MV-4-11 (cell line): ENCODE data around the gene MICAL3.
"Not testable (repeated sequence)": the region's sequence is repeated elsewhere in the genome, so short reads cannot be mapped to it uniquely, and the experiment has no call there.

Experiments used
- DNase-seq: peaks from one replicate; lab custom pipeline; 2025; lab: John Stamatoyannopoulos, UW

MICAL3 gene, protein sequence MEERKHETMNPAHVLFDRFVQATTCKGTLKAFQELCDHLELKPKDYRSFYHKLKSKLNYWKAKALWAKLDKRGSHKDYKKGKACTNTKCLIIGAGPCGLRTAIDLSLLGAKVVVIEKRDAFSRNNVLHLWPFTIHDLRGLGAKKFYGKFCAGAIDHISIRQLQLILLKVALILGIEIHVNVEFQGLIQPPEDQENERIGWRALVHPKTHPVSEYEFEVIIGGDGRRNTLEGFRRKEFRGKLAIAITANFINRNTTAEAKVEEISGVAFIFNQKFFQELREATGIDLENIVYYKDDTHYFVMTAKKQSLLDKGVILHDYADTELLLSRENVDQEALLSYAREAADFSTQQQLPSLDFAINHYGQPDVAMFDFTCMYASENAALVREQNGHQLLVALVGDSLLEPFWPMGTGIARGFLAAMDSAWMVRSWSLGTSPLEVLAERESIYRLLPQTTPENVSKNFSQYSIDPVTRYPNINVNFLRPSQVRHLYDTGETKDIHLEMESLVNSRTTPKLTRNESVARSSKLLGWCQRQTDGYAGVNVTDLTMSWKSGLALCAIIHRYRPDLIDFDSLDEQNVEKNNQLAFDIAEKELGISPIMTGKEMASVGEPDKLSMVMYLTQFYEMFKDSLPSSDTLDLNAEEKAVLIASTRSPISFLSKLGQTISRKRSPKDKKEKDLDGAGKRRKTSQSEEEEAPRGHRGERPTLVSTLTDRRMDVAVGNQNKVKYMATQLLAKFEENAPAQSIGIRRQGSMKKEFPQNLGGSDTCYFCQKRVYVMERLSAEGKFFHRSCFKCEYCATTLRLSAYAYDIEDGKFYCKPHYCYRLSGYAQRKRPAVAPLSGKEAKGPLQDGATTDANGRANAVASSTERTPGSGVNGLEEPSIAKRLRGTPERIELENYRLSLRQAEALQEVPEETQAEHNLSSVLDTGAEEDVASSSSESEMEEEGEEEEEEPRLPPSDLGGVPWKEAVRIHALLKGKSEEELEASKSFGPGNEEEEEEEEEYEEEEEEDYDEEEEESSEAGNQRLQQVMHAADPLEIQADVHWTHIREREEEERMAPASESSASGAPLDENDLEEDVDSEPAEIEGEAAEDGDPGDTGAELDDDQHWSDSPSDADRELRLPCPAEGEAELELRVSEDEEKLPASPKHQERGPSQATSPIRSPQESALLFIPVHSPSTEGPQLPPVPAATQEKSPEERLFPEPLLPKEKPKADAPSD (N-terminal part only)

DNA sequence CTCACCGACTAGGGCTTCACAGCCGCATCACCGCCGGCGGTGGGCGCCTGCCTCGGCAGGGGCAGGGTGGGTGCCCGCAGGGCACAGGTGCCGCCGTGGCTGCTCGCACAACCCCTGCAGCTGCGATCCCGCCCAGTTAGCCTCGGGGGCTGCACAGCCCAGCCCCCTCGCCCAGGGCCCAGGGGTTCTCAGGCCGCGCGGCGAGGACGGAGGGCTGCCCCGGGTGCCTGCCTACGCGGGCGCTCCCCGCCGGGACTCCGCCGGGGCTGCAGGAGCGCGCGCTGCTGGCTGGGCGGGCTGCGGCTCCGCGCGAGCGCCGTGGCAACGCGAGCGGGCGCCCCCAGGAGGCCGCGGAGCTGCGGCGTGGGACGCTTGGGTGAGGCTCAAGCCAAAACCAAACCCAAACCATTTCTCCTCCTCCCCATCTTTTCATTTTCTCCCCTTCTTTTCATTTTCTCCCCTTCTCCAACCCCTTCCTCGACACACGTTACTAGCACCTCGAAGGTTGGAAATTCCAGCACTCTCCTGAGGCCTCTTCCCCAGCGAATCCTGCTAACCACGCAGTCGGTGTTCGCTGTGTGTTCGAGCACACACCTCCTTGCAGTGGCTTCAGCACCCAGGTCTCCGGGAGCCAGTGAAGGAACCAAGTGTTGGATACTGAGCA lies at the start of gene MICAL3:
Gene MICAL3, minus strand, starts transcription at position 286 of the 664 bp plus-strand sequence. CDS start 117,749 bp downstream, outside the sequence.
- DNase-seq: peak; percentile 33

DNA sequence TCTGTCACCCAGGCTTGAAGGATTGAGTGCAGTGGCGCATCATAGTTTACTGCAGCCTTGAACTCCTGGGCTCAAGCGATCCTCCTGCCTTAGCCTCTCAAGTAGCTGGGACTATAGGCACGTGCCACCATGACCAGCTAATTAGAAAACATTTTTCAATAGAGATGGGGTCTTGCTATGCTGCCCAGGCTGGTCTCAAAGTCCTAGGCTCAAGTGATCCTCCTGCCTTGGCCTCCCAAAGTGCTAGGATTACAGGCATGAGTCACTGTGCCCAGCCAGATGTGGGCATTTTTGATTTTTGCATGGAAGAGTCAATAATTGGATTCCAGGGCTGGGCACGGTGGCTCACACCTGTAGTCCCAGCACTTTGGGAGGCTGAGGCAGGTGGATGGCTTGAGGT lies 49.6 kb upstream of the MICAL3 start:
- DNase-seq: not testable (repeated sequence)

DNA sequence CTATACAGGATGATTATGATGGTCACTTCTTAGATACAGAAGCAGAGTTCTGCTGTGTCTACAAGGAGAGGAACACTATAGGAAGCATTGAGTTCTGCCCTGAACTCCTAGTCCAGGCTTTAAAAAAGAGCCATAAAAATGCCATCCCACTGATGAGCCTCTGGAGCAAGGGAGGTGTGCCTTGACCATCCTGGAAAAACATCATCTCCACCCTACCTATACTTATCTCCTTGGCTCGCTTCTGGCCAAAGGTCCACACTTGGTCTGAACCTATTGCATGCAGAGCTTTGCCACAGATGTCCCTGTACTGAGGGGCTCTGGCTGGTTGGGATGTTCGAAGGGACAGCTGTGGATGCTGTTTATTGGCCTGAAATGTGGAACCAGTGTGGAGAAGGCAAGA lies 49.1 kb upstream of the MICAL3 start:
- DNase-seq: no peak

DNA sequence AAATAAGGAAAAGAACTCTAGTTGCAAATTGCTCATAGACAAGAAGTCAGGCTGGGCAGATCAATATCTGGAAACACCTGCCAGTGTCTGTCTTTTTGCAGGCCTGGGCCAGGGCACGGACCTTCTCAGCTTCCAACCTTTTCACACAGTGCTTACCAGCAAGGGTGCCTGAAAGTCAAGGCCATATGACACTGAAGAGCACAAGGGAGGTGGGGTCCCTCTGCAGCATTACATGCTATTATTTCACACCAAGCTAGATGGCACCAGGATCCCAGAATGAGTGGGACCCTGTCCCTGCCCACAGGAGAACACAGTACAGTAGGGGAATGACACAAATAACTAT lies 47.6 kb upstream of the MICAL3 start:
- DNase-seq: no peak

DNA sequence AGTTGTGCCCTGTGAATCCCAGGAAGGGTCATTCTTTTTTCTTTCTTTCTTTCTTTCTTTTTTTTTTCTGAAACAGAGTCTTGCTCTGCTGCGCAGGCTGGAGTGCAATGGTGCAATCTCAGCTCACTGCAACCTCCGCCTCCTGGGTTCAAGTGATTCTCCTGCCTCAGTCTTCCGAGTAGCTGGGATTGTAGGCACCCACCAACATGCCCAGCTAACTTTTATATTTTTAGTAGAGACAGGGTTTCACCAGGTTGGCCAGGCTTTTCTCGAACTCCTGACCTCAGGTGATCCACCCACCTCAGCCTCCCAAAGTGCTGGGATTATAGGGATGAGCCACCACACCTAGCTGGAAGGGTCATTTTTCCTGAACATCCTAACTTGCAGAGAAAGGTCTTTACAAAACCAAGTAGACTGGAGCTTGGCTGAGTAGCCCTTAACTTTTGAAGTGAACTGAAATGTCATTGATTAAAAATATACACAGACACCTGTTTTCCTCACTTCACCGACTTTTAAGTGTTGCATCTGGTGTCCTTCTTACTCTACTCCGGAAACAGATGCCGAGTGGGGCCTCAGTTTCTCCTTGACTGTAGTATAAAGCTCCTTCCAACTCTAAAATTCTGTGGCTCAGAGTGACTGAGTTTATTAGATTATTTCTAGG lies 47.1 kb upstream of the MICAL3 start:
- not testable (repeated sequence) for DNase-seq

DNA sequence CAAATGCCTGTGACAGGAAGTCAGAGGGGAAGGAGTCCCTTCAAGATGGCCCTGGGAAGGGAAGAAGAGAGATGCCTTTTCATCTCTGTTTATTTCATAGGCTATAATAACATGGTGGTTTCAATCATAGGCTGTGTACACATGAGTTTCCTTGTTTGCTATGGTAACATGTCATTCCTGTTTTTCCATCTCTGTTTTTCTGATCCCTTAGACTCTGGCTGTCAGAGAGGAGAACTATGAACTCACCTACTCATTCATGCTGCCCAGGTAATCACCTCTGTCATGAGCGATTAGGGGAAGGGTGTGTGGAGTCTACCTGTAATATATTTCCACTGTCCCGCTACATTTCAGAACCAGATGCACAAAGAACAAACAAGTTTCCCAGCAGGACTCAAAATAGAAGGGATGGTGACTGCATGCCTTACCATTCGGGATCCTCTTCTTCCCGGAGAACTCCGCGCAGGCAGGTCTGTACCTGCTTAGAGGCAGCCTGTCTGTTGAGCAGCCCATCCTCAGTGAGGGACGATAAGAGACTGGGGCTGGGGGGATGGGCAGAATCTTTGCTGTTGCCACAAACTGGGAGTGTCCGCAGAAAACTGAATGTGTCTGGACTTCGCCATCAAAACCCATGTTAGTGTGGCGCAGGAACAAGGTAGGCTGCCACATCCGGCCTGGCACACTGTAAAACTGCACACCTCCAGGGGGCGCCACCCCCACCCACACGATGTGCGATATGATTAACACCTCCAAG lies 46.4 kb upstream of the MICAL3 start:
- DNase-seq: no peak

DNA sequence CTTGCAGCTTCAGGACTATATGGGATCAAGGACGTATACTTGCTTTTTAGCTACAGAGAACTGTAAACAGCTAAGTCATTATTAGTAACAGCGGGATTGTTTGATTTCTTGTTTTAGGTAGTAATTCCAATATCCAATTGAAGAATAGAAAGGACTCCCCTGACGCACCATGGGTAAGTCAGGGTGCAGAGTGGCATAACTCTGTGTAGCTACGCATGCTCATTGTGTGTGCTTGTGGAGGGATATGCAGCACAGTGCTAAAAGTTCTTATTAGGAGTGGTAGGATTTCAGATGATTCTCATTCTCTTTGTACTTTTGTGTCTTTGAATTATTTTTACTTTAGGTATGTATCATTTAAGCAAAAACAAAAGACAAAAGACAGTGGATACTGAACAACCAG lies 45.7 kb upstream of the MICAL3 start:
- DNase-seq: no peak

DNA sequence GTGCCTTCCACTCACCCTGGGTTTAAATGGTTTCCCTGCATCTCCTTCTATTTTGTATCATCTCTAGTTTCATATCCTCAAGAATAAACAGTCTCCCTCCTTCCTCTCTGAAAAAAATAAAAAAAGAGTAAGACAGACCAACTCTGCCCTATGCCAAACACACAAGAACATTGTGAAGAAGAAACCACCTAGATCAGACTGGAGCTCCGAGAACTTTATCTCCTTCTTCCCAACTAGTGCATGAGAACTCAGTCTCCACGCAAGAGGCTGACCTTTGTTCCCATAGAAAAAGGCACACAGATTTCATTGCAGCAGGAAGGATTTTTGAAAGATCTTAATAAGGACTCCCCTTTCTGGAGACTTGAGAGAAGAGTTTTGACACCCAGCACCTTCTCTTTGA lies 44.7 kb upstream of the MICAL3 start:
- peak; percentile 26 for DNase-seq

DNA sequence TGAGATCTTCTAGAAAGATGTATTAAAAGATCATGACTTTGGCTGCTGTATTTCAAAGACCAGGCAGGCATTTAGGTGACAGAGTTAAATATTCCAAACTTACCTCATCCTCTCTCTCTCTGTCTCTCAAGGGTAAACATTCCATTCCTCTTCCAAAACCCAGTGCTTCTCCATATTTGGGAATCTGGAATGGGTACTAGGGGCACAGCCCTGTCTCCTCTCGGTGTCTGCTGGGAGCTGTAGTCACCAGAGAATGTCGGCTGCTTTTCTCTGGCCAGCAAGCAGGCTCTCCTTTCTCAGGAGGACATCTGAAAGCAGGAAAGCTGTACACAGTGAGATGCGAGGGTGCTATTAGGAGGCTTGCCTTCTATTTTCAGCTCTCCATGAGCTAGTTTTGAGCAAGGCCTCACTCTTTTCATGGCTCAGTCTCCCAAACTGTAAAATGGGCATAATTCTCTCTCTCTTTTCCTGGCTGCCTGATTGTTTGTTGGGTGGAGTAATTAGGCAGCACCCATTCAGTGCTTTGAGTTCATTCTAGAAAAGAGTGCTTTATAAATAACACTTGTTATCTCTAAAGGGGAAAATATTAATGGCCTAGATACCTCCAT lies 44.1 kb upstream of the MICAL3 start:
- no peak for DNase-seq

DNA sequence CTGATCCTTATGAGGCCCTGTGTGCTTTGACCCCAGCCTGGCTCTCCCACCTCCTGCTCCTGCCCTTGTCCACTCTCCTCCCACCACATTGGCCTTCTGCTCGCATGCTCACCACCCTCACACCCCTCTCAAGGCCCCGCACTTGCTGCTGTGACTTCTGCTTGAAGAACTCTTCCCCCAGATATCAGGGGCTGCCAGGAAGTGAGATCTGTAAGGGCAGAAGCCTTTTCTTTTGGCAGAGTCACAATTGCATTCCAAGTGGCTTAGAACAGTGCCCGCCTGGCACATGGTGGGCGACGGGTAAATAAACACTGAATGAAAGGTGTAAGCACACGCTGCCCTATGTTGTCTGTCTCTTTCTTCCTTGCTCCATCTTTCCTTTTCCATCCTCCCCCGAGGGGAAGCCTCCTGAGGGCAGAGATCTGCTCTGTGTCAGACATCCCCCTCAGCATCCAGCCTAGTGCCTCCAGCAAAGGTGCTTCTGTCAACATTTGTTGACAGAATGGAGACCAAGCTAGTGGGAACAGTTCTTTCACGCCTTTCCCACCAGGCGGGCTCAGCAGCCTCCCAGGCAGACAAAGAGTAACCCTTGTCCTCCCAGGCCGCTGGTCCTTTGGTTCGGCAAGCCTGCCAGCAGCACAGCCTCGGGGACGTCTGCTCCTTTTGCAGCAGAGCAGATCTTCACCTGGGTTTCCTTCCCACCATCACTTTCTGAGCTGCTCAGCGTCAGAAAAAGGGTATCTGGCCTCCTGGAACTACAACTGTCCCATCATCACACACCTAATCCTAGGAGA lies 43.4 kb upstream of the MICAL3 start:
- DNase-seq: no peak

DNA sequence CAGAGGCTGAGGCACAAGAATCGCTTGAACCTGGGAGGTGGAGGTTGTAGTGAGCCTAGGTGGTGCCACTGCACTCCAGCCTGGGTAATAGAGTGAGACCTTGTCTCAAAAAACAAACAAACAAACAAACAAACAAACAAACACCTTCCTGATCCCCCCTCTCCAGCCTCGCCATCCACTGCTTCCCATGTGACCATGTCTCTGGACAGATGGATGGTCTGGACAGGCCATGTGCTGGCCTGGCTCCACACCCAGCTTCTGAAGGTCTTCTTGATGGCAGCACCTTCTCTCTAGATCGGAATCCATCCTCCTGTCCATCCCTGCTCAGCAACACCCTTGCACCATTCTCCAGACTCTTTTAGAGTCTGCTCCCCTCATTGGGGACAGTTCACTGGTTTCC lies 42.8 kb upstream of the MICAL3 start:
- DNase-seq: no peak

DNA sequence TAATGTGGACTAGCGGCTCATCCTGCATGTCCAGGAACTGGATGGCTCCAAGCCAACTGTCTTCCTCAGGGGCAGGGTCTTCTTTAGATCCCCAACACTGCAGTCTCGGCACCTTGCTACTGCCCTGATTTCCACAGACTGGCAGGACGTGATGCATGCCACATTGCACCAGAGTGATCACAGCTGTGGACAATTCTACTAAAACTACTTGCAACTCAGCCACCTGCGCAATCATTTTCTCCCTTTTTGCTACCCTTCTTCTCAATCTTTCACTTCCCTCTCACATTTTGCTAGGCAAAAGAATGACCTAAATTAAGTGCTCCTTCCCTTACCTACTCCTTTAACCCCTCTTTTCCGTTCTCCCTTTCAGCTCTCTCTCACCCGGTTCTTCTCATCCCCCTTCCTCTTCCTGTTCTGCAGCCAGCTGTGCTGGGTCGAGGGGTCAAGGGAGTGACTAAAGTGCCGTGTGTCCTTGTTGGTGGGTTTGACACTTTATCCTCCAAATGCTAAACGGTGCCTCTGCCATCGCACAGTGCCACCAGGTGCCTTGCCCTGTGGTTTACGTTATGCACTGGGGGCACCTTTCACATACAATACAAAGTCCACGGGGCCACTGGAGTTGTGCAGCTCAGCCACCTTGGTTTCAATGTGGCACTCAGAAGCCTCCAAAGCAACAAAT lies 42.0 kb upstream of the MICAL3 start:
- peak; percentile 79 for DNase-seq

DNA sequence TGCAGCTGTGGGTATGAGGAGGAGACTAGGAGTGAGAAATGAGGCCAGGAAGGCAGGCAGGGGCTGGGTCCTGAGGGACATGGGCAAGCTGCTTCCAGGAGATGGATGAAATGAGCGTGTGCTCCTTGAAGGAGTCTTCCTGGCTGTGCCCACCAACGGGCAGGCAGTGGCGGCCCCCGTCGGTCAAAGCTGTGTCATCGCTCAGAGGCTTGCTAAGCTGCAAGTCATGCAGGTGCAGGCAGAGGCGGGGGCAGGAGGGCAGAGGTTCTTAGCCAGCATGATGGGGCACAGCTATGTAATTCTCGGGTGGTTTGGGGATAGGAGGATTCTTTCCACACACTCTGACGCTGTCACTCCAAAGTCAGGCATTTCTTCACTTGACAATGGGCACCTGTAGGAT lies 40.9 kb upstream of the MICAL3 start:
- DNase-seq: no peak

DNA sequence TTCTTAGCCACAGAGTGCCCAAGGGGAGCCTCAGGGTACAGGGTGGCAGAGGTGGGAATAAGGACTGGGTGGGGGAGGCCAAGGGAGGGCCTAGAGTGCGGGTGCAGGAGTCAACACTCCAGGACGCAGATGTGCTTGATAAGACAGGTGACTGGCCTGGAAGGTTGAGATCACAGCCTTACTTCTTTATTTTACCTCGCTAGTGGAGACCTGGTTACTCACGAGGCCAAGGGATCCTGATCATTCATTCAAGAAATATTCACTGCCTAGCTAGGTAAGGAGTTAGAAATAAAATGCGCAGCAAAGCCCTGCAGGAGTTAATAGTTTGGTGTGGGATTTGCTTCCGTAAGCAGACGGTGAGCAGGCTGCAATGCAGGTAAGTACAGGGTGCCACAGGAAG lies 40.3 kb upstream of the MICAL3 start:
- no peak for DNase-seq

DNA sequence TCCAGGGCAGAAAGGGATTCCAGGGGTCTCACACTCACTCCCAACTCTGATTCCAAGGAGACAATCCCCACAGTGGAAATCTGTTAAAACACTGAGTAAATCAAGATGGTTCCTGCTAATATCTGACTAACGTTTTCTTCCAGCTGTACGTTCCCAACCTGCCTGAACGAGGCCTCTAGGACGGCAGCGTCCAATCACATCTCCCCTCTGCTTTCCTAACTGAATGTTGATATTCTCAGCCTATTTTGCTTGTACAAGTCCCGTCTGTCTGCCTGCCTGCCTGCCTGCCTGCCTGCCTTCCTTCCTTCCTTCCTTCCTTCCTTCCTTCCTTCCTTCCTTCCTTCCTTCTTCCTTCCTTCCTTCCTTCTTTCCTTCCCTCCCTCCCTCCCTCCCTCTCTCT lies 39.4 kb upstream of the MICAL3 start:
- DNase-seq: not testable (repeated sequence)

DNA sequence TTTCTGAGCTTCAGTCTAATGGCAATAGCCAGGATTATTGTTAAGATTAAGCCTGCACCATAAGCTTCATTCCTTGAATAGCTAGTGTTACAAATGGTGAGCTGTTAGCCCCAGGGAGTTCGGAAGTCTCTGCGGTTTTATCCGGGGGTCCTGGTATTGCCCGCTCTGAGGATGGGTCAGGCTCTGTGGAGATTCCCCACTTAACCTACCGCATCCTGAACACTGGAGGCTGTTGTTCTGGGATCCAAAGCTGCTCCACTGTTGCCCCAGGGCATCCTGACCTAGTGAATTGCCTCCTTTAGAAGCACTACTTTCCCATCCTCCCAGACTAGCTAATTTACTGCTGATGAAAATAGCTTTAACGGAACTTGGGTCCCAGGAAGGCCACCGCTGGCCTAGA lies 38.9 kb upstream of the MICAL3 start:
- DNase-seq: no peak

DNA sequence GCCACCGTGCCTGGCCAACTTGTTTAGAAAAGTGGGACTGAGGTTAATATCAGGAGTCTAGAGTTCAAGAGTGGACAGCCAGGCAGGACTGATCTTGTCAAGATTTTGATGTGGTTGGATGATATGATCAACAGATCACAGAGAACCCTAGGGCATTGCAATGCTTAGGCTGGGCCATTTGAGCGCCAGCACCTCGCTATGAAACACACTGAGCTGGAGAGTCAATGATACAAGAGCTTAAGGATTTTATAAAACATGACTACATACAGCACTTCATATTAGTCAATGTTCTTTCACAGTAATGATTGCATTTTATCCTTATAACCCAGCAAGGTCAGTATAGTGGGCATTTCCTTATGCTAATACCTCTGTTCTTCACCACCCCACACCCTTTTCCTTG lies 38.1 kb upstream of the MICAL3 start:
- no peak for DNase-seq

DNA sequence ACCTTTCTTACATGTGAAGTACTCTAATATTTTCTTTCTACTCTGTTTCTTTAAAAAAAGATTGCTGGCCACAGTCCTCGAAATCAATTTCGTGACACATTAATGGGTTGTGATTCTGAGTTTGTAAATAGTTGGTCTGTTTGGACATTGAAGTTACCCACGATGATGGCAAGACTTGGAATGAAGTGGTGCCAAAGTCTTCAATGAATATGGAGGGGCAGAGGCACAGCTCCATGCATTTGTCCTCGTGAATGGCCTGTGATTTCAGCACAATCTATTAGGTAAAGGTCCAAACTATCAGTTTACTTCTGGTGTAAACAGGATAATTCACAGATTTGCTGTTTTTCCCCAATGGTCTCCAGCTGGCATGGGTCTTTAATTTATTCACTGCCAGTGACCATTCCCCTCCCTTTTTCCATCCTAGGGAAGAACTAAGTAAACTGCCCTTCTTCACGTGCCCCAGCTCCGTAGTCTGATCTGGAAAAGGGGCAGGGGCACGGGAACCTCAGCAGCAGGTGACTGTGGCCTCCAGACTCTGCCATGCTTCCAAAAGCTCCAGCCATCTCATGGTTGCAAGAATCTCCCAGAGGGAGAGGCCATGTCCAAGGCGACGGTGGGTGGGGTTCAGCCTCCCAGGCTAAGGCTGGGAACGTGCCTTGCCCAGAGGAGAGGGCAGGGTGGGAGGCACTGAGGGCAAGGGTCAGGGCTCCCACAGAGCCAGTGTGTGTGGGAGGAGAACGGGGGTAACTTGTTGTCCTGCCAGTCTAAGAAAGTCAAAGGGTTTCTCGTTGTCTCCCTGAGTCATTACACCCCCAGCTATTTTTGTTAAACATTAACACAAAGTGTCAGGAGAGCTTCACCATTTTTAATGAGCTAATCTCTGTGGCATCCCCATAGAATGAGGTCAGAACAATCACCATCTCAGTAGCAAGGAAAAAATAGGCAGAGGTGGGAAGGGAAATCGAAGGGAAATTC lies 36.6 kb upstream of the MICAL3 start:
- no peak for DNase-seq
